H9 (cell line): ENCODE measurements around the gene RAB35. TPM values are rescaled to one million over a fixed set of nuclear protein-coding genes. Genes with fewer than 3 reads are reported as not detected.

Experiments used
- DNase-seq: peaks from one replicate; pipeline ENCODE4 v3.0.0-alpha.2; 2017
- H2AFZ ChIP-seq: one replicate; pipeline ENCODE4 v1.6.1; 2013; ENCODE audit warnings: mild to moderate bottlenecking, low read length, control low read depth, moderate library complexity
- H2AK5ac ChIP-seq: 2 replicates; pipeline ENCODE4 v1.6.1; 2013; ENCODE audit warnings: low read length, control low read depth, mixed read lengths; ENCODE audit not compliant: insufficient read length
- H2BK120ac ChIP-seq: one replicate; pipeline ENCODE4 v1.6.1; 2013; ENCODE audit warnings: low read depth, mild to moderate bottlenecking, low read length, control low read depth, inconsistent platforms; ENCODE audit not compliant: poor library complexity, severe bottlenecking
- H2BK12ac ChIP-seq: 2 replicates; pipeline ENCODE4 v1.6.1; 2013; ENCODE audit warnings: low read length, control low read depth, mixed read lengths, low read depth; ENCODE audit not compliant: insufficient read length
- H2BK15ac ChIP-seq: 2 replicates; pipeline ENCODE4 v1.6.1; 2013; ENCODE audit warnings: low read depth, low read length, control low read depth
- H2BK20ac ChIP-seq: one replicate; pipeline ENCODE4 v1.6.1; 2013; ENCODE audit warnings: low read depth, mild to moderate bottlenecking, low read length, control low read depth, inconsistent platforms; ENCODE audit not compliant: poor library complexity, severe bottlenecking
- H2BK5ac ChIP-seq: 2 replicates; pipeline ENCODE4 v1.6.1; 2013; ENCODE audit warnings: low read length, control low read depth, mixed read lengths; ENCODE audit not compliant: insufficient read length
- H3K14ac ChIP-seq: 2 replicates; pipeline ENCODE4 v1.6.1; 2013; ENCODE audit warnings: low read length, control low read depth; ENCODE audit not compliant: insufficient read depth
- H3K18ac ChIP-seq: 2 replicates; pipeline ENCODE4 v1.6.1; 2013; ENCODE audit warnings: low read depth, mild to moderate bottlenecking, mixed read lengths, low read length, control low read depth; ENCODE audit not compliant: insufficient read length
- H3K23ac ChIP-seq: 2 replicates; pipeline ENCODE4 v1.6.1; 2013; ENCODE audit warnings: low read length, control low read depth, mixed read lengths, low read depth; ENCODE audit not compliant: insufficient read length
- H3K23me2 ChIP-seq: 2 replicates; pipeline ENCODE4 v1.6.1; 2013; ENCODE audit warnings: low read depth, mild to moderate bottlenecking, mixed read lengths, low read length, control low read depth; ENCODE audit not compliant: insufficient read length, poor library complexity, severe bottlenecking
- H3K27ac ChIP-seq: 2 replicates; pipeline ENCODE4 v1.5.1; 2013; ENCODE audit warnings: low read length, control low read depth, mixed read lengths, low read depth; ENCODE audit not compliant: insufficient read length
- H3K27me3 ChIP-seq: 2 replicates; pipeline ENCODE4 v1.6.1; 2013; ENCODE audit warnings: low read length, control low read depth, inconsistent platforms; ENCODE audit not compliant: insufficient read depth
- H3K4ac ChIP-seq: 2 replicates; pipeline ENCODE4 v1.6.1; 2013; ENCODE audit warnings: low read depth, mild to moderate bottlenecking, control low read depth, inconsistent platforms, low read length, moderate library complexity
- H3K4me1 ChIP-seq: 2 replicates; pipeline ENCODE4 v1.6.1; 2013; ENCODE audit warnings: low read length, control low read depth, inconsistent platforms; ENCODE audit not compliant: insufficient read depth
- H3K4me2 ChIP-seq: 2 replicates; pipeline ENCODE4 v1.6.1; 2013; ENCODE audit warnings: low read length, control low read depth, mixed read lengths; ENCODE audit not compliant: insufficient read length, insufficient read depth
- H3K56ac ChIP-seq: 2 replicates; pipeline ENCODE4 v1.6.1; 2013; ENCODE audit warnings: low read depth, mild to moderate bottlenecking, mixed read lengths, low read length, control low read depth; ENCODE audit not compliant: insufficient read length
- H3K79me1 ChIP-seq: 2 replicates; pipeline ENCODE4 v1.6.1; 2013; ENCODE audit warnings: low read depth, mild to moderate bottlenecking, moderate library complexity, low read length, control low read depth, inconsistent platforms; ENCODE audit not compliant: insufficient read depth, poor library complexity, severe bottlenecking
- H3K79me2 ChIP-seq: 2 replicates; pipeline ENCODE4 v1.6.1; 2013; ENCODE audit warnings: low read length, control low read depth, inconsistent platforms; ENCODE audit not compliant: insufficient read depth
- H3K9ac ChIP-seq: 2 replicates; pipeline ENCODE4 v1.6.1; 2013; ENCODE audit warnings: low read length, control low read depth, mixed read lengths; ENCODE audit not compliant: insufficient read length; ENCODE audit errors: extremely low read depth
- H3K9me3 ChIP-seq: one replicate; pipeline ENCODE4 v1.6.1; 2013; ENCODE audit warnings: low read depth, low read length, inconsistent platforms; ENCODE audit not compliant: control insufficient read depth
- H3T11ph ChIP-seq: one replicate; pipeline ENCODE4 v1.6.1; 2013; ENCODE audit warnings: mild to moderate bottlenecking, low read length, control low read depth, inconsistent platforms
- H4K20me1 ChIP-seq: one replicate; pipeline ENCODE4 v1.6.1; 2013; ENCODE audit not compliant: control insufficient read depth, insufficient read length, insufficient read depth
- H4K5ac ChIP-seq: 2 replicates; pipeline ENCODE4 v1.6.1; 2013; ENCODE audit warnings: low read depth, mild to moderate bottlenecking, mixed read lengths, low read length, control low read depth; ENCODE audit not compliant: insufficient read length
- H4K8ac ChIP-seq: replicated peaks from 2 replicates; pipeline ENCODE4 v1.6.1; 2013; ENCODE audit warnings: low read length, control low read depth, mixed read lengths, low read depth; ENCODE audit not compliant: insufficient read length
- H4K91ac ChIP-seq: 2 replicates; pipeline ENCODE4 v1.6.1; 2013; ENCODE audit warnings: low read depth, mild to moderate bottlenecking, moderate library complexity, mixed read lengths, low read length, control low read depth; ENCODE audit not compliant: insufficient read length
- H3K27ac Mint-ChIP-seq, 3 experiments: 2 replicates in 2 of 3; 3 replicates in 1 of 3; pipeline ENCODE4 v1.8.0; 2020 to 2021; ENCODE audit warnings: mixed read lengths in 3 of 3, mild to moderate bottlenecking in 1 of 3, moderate library complexity in 1 of 3
- H3K27me3 Mint-ChIP-seq: 2 replicates; pipeline ENCODE4 v1.8.0; 2021; ENCODE audit warnings: low read depth, mild to moderate bottlenecking, moderate library complexity, mixed read lengths
- H3K36me3 Mint-ChIP-seq, 3 experiments: 2 replicates in 2 of 3; 3 replicates in 1 of 3; pipeline ENCODE4 v1.8.0; 2020 to 2021; ENCODE audit warnings: low read depth in 3 of 3, mixed read lengths in 3 of 3; ENCODE audit not compliant: insufficient read depth in 1 of 3
- H3K4me1 Mint-ChIP-seq, 2 experiments: 2 replicates each; pipeline ENCODE4 v1.8.0; 2020; ENCODE audit warnings: mixed read lengths in 2 of 2
- H3K4me3 Mint-ChIP-seq, 2 experiments: 2 replicates in 1 of 2; 3 replicates in 1 of 2; pipeline ENCODE4 v1.8.0; 2020 to 2021; ENCODE audit warnings: mild to moderate bottlenecking in 2 of 2, mixed read lengths in 2 of 2, moderate library complexity in 1 of 2
- H3K9me3 Mint-ChIP-seq, 2 experiments: 2 replicates in 1 of 2; 3 replicates in 1 of 2; pipeline ENCODE4 v1.8.0; 2020; ENCODE audit warnings: mild to moderate bottlenecking in 2 of 2, mixed read lengths in 2 of 2, moderate library complexity in 1 of 2
- CTCF ChIP-seq: fragments of 200-600 bp; sonication (generic); conservative IDR thresholded peaks from 3 replicates; pipeline ENCODE4 v1.8.0; 2021; ENCODE audit warnings: antibody characterized with exemption, mild to moderate bottlenecking
- WGBS: extraction: QIAGEN DNeasy Blood & Tissue Kit; methylation state at CpG from one replicate; pipeline ENCODE4 v1.1.7; 2013; ENCODE audit warnings: missing lambda C conversion rate, low lambda C conversion rate, mixed read lengths; ENCODE audit not compliant: insufficient read length; ENCODE audit errors: extremely low coverage; 5-methylcytosine and 5-hydroxymethylcytosine counted together
- total RNA-seq: library from RNA; stranded (reverse); gene quantifications from 2 replicates; pipeline ENCODE4 v1.2.1, GENCODE V29; 2021

RAB35 gene
- total RNA-seq, 1 experiment from 2014 or later: 60.0 TPM

- Histone ChIP-seq H4K20me1 (no peaks in the 10 kb centered on the region), H2BK120ac (no peak overlapping the region), H3K18ac (no peak overlapping the region), H2AFZ (no peak overlapping the region), H2BK15ac (no peak overlapping the region), H4K8ac (no peak overlapping the region), H2AK5ac (no peak overlapping the region), H3K79me2 (peaks cover 2% of the 10 kb centered on the region; the same call in 1 of the 2 replicates), H3K23me2 (no peaks in the 10 kb centered on the region), H3K27me3 (no peaks in the 10 kb centered on the region), H4K5ac (no peak overlapping the region), H2BK5ac (no peak overlapping the region), H4K91ac (no peak overlapping the region), H3K9me3 (no peaks in the 10 kb centered on the region), H3K14ac (no peak overlapping the region), H3K79me1 (no peaks in the 10 kb centered on the region), H3K56ac (no peak overlapping the region), H3K27ac (no peak overlapping the region), H3K4me1 (no peaks in the 10 kb centered on the region), H3K23ac (no peak overlapping the region), H3K9ac (no peak overlapping the region), H3K4ac (no peak overlapping the region), H2BK20ac (no peak overlapping the region), H3T11ph (no peak overlapping the region), H3K4me2 (no peak overlapping the region), H2BK12ac (no peak overlapping the region)
- no peaks in the 10 kb centered on the region; the same call in 1 of the 2 replicates for H3K27me3 Mint-ChIP-seq
- DNase-seq: no peak
- TF ChIP-seq CTCF: no peak
- H3K27ac Mint-ChIP-seq: no peak overlapping the region
- no CpG with 5 or more reads among the region's 3 CpGs for WGBS
- H3K4me3 Mint-ChIP-seq: no peak overlapping the region
- peaks cover 0 to 2% (median 0%) of the 10 kb centered on the region in 3 experiments; a peak in 4 of 7 replicates for H3K36me3 Mint-ChIP-seq
- peaks cover 6 to 9% of the 10 kb centered on the region in 2 experiments for H3K4me1 Mint-ChIP-seq
- H3K9me3 Mint-ChIP-seq: no peaks in the 10 kb centered on the region
Measured at GRCh38 chr12:120067901-120068300, 48.7 kb downstream of the RAB35 start.
